K562 (cell line): ENCODE measurements around the gene LRRC7. TPM values are rescaled to one million over a fixed set of nuclear protein-coding genes. Genes with fewer than 3 reads are reported as not detected.

Source experiments
- DNMT1 ChIP-seq: fragments of 450-650 bp; IDR thresholded peaks from 2 replicates; pipeline ENCODE4 v1.6.1; 2016; ENCODE audit warnings: antibody characterized with exemption, mild to moderate bottlenecking
- ELF1 ChIP-seq: fragments of 200-800 bp; sonication (Bioruptor generic); IDR thresholded peaks from 2 replicates; pipeline ENCODE4 v1.6.1; 2016; ENCODE audit warnings: missing genetic modification characterization, missing compliant biosample characterization
- EP400 ChIP-seq: fragments of 450-650 bp; IDR thresholded peaks from 2 replicates; pipeline ENCODE4 v1.6.1; 2017; ENCODE audit warnings: antibody characterized with exemption, mild to moderate bottlenecking, moderate library complexity
- ESRRA ChIP-seq: fragments of 450-650 bp; IDR thresholded peaks from 2 replicates; pipeline ENCODE4 v1.6.1; 2014; ENCODE audit warnings: low read depth, mild to moderate bottlenecking, moderate library complexity, borderline replicate concordance
- FUS ChIP-seq: fragments of 200-400 bp; formaldehyde crosslinking; optimal IDR thresholded peaks from 2 replicates; pipeline ENCODE3; 2017; ENCODE audit warnings: low read depth, low read length
- NFIC ChIP-seq: fragments of 450-650 bp; IDR thresholded peaks from 2 replicates; pipeline ENCODE4 v1.6.1; 2017; ENCODE audit warnings: mild to moderate bottlenecking, inconsistent platforms
- PHB ChIP-seq: fragments of 250-450 bp; sonication (Bioruptor Pico); IDR thresholded peaks from 2 replicates; pipeline ENCODE4 v1.5.0; 2021
- PPARD ChIP-seq: fragments of 250-450 bp; sonication (Bioruptor Pico); IDR thresholded peaks from 2 replicates; pipeline ENCODE4 v1.8.0; 2022; ENCODE audit warnings: inconsistent platforms, mild to moderate bottlenecking, moderate library complexity
- SIN3B ChIP-seq: fragments of 450-650 bp; IDR thresholded peaks from 2 replicates; pipeline ENCODE4 v1.6.1; 2017; ENCODE audit warnings: low read depth, mild to moderate bottlenecking, moderate library complexity
- TAL1 ChIP-seq: fragments of 450-650 bp; IDR thresholded peaks from 2 replicates; pipeline ENCODE4 v1.6.1; 2016; ENCODE audit warnings: mild to moderate bottlenecking
- ZKSCAN3 ChIP-seq: fragments of 250-450 bp; sonication (Bioruptor Pico); IDR thresholded peaks from 2 replicates; pipeline ENCODE4 v1.4.0; 2020
- ZNF121 ChIP-seq: sonication (generic); formaldehyde crosslinking; conservative IDR thresholded peaks from 2 replicates; pipeline ENCODE4 v1.8.0; 2022; ENCODE audit warnings: missing genetic modification reagents
- polyA plus RNA-seq, 8 experiments: library from polyadenylated mRNA; depleted of rRNA in 4 of 8; stranded (reverse) in 5 of 8; unstranded in 3 of 8; fragments of >200 nt; fragmentation: Nextera tagmentation in 2 of 8; fragmentation: Illumina TruSeq in 1 of 8; extraction: Ambion mirVana in 2 of 8; extraction: Trizol in 1 of 8; gene quantifications; 2 replicates each; pipeline versions ENCODE4 v1.2.1 to v1.2.3, GENCODE V29; 2011 to 2014; ENCODE audit warnings: inconsistent platforms in 1 of 8, missing spikeins in 1 of 8
- total RNA-seq, 7 experiments: library from RNA; depleted of rRNA in 6 of 7; stranded (reverse); fragments of >200 nt in 6 of 7; fragmentation: Illumina TruSeq in 2 of 7; extraction: Trizol in 2 of 7; gene quantifications; 2 replicates each; pipeline versions ENCODE4 v1.2.1 to v1.2.3, GENCODE V29; 2011 to 2021; ENCODE audit warnings: low replicate concordance in 1 of 7
- TF ChIP-seq, protein P1 (sequence below): sonication (generic); formaldehyde crosslinking; IDR thresholded peaks from 2 replicates; pipeline ENCODE4 v1.8.0; 2022; ENCODE audit warnings: missing genetic modification reagents, mild to moderate bottlenecking, moderate library complexity, borderline replicate concordance
- TF ChIP-seq, protein P2 (sequence below): fragments of 450-650 bp; IDR thresholded peaks from 2 replicates; pipeline ENCODE4 v1.6.1; 2016; ENCODE audit warnings: antibody characterized with exemption
- TF ChIP-seq, protein P3 (sequence below): fragments of 250-450 bp; sonication (Bioruptor Pico); IDR thresholded peaks from 2 replicates; pipeline ENCODE4 v1.4.0; 2020; ENCODE audit warnings: mild to moderate bottlenecking
- TF ChIP-seq, protein P4 (sequence below): IDR thresholded peaks from 2 replicates; pipeline ENCODE4 v1.6.1; 2012; ENCODE audit warnings: low read depth, low read length, improper control_type of control experiment, borderline replicate concordance

Gene LRRC7
- total and polyA plus RNA-seq, 9 of the 15 experiments (the other 6 are each of a cell fraction or from before 2014, with no cell fraction given): 0.09 to 0.94 (median 0.49) TPM

DNA sequence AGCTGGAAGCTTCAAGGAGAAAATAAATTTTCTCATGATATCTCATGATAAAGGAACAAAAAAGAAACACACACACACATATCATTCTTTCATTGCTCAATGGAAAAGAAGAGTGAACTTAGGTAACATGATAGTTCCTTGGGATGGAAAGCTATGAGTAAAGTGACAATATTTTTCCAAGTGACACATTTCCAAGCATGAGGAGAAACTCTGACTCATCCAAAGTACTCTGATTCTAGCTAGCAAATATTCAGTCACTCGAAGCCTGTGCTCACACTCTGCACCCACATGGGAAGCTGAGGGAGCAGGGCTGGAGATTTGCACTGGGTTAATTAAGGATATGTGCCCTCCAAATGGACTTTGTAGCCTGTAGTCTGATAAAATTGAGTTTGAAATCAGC, 415.3 kb downstream of the LRRC7 start (continued):
- TF ChIP-seq, protein P1, sequence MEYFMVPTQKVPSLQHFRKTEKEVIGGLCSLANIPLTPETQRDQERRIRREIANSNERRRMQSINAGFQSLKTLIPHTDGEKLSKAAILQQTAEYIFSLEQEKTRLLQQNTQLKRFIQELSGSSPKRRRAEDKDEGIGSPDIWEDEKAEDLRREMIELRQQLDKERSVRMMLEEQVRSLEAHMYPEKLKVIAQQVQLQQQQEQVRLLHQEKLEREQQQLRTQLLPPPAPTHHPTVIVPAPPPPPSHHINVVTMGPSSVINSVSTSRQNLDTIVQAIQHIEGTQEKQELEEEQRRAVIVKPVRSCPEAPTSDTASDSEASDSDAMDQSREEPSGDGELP (CRISPR knock-in tag): no peak
- no peak for TF ChIP-seq EP400
- TF ChIP-seq SIN3B: no peak
- no peak for TF ChIP-seq PPARD (CRISPR knock-in tag)
- no peak for TF ChIP-seq TAL1
- TF ChIP-seq DNMT1: no peak
- TF ChIP-seq, protein P2, sequence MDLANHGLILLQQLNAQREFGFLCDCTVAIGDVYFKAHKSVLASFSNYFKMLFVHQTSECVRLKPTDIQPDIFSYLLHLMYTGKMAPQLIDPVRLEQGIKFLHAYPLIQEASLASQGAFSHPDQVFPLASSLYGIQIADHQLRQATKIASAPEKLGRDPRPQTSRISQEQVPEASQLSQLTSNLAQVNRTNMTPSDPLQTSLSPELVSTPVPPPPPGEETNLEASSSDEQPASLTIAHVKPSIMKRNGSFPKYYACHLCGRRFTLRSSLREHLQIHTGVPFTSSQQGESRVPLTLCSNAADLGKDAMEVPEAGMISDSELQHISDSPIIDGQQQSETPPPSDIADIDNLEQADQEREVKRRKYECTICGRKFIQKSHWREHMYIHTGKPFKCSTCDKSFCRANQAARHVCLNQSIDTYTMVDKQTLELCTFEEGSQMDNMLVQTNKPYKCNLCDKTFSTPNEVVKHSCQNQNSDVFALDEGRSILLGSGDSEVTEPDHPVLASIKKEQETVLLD: no peak
- no peak for TF ChIP-seq ELF1 (tag)
- TF ChIP-seq PHB: no peak
- no peak for TF ChIP-seq ESRRA
- TF ChIP-seq, protein P3, sequence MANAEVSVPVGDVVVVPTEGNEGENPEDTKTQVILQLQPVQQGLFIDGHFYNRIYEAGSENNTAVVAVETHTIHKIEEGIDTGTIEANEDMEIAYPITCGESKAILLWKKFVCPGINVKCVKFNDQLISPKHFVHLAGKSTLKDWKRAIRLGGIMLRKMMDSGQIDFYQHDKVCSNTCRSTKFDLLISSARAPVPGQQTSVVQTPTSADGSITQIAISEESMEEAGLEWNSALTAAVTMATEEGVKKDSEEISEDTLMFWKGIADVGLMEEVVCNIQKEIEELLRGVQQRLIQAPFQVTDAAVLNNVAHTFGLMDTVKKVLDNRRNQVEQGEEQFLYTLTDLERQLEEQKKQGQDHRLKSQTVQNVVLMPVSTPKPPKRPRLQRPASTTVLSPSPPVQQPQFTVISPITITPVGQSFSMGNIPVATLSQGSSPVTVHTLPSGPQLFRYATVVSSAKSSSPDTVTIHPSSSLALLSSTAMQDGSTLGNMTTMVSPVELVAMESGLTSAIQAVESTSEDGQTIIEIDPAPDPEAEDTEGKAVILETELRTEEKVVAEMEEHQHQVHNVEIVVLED (CRISPR knock-in tag): no peak
- TF ChIP-seq ZNF121 (CRISPR knock-in tag): no peak
- TF ChIP-seq FUS: no peak
- TF ChIP-seq ZKSCAN3 (CRISPR knock-in tag): no peak
- TF ChIP-seq, protein P4, sequence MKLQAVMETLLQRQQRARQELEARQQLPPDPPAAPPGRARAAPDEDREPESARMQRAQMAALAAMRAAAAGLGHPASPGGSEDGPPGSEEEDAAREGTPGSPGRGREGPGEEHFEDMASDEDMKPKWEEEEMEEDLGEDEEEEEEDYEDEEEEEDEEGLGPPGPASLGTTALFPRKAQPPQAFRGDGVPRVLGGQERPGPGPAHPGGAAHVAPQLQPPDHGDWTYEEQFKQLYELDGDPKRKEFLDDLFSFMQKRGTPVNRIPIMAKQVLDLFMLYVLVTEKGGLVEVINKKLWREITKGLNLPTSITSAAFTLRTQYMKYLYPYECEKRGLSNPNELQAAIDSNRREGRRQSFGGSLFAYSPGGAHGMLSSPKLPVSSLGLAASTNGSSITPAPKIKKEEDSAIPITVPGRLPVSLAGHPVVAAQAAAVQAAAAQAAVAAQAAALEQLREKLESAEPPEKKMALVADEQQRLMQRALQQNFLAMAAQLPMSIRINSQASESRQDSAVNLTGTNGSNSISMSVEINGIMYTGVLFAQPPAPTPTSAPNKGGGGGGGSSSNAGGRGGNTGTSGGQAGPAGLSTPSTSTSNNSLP: no peak
- no peak for TF ChIP-seq NFIC
